Adipocyte (in vitro differentiated cells): ENCODE measurements around the gene PLXNA2.

Experiments
- DNase-seq: peaks from one replicate; pipeline ENCODE4 v3.0.0-alpha.2; 2015; ENCODE audit warnings: low read depth
- H3K27me3 ChIP-seq: replicated peaks from 2 replicates; pipeline ENCODE4 v1.7.0; 2013; ENCODE audit warnings: mild to moderate bottlenecking, low read length, moderate library complexity; ENCODE audit not compliant: control insufficient read depth, insufficient read depth
- H3K36me3 ChIP-seq: 2 replicates; pipeline ENCODE4 v1.7.0; 2013; ENCODE audit warnings: low read length, mild to moderate bottlenecking, moderate library complexity; ENCODE audit not compliant: control insufficient read depth, insufficient read depth, severe bottlenecking
- H3K4me1 ChIP-seq: 2 replicates; pipeline ENCODE4 v1.7.0; 2013; ENCODE audit warnings: mild to moderate bottlenecking, low read length, moderate library complexity; ENCODE audit not compliant: control insufficient read depth, insufficient read depth
- H3K4me3 ChIP-seq: 2 replicates; pipeline ENCODE4 v1.7.0; 2013; ENCODE audit warnings: mild to moderate bottlenecking, low read length, moderate library complexity
- H3K9ac ChIP-seq: 2 replicates; pipeline ENCODE4 v1.7.0; 2013; ENCODE audit warnings: mild to moderate bottlenecking, low read length, moderate library complexity
- H3K9me3 ChIP-seq: 2 replicates; pipeline ENCODE4 v1.7.0; 2013; ENCODE audit warnings: mild to moderate bottlenecking, low read length, moderate library complexity; ENCODE audit not compliant: control insufficient read depth

PLXNA2 gene

DNA sequence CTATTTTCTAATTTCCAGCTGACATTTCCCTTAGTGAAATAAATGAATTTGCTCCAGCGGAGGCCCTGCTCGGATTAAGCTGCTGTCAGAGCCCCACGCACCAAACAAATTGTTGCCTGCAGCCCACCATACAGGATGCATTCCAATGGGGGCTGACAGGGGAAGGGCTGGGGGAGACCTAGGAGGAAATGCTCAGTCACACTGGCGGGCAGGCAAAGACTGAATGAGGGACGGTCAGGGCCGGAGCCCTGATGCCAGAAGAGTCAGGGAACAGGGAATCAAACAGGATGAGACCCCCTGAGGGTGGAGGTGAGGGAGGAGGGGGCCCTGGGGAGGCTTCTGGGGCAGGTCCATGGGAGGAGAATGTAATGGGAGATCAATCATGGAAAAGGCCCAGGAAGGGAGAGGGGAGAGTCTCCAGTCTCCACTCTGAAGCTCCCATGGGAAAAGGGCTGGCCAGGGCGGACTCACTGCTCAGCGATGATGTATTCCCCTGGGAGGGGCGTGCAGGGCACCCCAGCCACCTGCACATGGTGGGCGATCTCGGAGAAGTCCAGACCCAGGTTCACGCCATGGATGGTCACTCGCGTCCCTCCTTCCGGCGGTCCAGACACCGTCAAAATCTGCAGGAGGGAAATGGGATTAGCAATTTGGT, 183.8 kb downstream of the PLXNA2 start:
- H3K4me3 ChIP-seq, result no peak overlapping the region
- H3K9me3 ChIP-seq, result no peaks in the 10 kb centered on the region
- H3K27me3 ChIP-seq, result no peaks in the 10 kb centered on the region
- DNase-seq, result no peak
- no peak overlapping the region for H3K9ac ChIP-seq
- H3K36me3 ChIP-seq, result no peaks in the 10 kb centered on the region
- H3K4me1 ChIP-seq, result peaks cover 15% of the 10 kb centered on the region

DNA sequence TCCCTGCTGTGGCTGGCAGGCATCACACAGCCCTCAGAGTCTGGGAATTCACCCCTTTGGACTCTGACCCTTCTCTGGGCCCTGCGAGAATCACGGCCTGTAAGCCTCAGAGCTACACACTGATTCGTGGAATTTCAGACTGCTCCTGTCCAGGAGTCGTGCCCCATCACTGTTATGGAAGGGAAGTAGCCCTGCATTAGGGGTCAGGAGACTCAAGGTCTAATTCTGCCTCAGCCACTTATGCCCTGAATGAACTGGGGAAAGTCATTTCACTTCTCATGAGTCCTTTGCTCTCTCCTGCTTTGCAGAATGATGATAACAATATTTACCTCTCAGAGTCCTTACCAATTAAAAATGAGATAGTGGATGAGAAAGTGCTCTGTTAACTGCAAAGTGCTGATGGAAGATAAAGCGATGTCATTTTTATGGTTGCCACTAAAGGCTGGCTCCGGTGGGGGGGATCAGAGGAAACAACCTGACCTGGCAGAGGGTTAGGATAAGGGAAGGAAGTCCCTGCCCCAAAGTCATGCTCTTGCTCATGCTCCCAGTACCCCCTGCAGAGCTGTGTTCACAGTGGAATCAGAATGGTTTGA, 184.7 kb downstream of the PLXNA2 start:
- no peak overlapping the region for H3K4me3 ChIP-seq
- no peak overlapping the region for H3K9ac ChIP-seq
- no peak for DNase-seq
- H3K27me3 ChIP-seq, result no peaks in the 10 kb centered on the region
- no peaks in the 10 kb centered on the region for H3K36me3 ChIP-seq
- no peaks in the 10 kb centered on the region for H3K9me3 ChIP-seq
- peaks cover 9% of the 10 kb centered on the region for H3K4me1 ChIP-seq

DNA sequence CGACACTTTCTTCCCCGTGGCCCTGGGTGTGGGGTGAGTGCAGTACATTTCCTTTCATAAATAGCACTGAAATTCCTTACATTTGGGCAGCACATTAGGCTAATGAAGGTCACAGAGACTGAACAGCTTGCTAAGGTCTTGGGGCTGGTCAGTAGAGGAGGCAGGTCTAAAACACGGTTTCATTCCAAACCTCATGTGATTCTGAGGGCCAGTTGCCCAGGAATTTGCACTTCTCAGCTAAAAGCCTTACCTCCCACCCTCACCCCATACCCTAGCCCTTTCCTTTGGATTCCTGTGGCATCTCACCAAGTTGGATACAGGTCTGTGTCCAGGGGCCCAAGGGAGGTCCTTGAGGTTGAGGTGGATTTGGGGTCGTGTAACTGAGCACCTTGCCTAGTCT, 185.4 kb downstream of the PLXNA2 start:
- Histone ChIP-seq H3K9me3 (no peaks in the 10 kb centered on the region), H3K36me3 (peaks cover 1% of the 10 kb centered on the region), H3K4me3 (no peak overlapping the region), H3K9ac (no peak overlapping the region), H3K27me3 (no peaks in the 10 kb centered on the region), H3K4me1 (peaks cover 9% of the 10 kb centered on the region)
- no peak for DNase-seq

DNA sequence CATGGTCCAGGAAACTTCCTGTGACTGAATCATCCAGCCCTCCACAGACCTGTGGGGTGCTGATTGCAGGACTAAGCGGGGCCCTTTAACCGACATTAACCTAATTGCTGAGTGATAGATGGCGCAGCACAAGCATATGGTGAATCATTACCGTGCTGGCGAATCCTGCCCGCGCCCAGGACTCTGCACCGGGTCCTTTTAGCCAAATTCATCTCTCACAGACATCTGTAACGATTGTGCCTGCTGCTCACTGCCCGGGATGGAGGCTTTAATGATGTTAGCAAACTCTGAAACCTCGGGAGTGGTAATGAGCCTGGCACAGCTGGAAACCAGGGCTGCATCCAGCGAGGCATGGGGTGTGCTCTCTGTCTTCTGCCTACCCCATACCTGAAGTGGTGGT, 185.9 kb downstream of the PLXNA2 start:
- Histone ChIP-seq H3K4me1 (peaks cover 9% of the 10 kb centered on the region), H3K9ac (no peak overlapping the region), H3K27me3 (no peaks in the 10 kb centered on the region), H3K4me3 (no peak overlapping the region), H3K9me3 (no peaks in the 10 kb centered on the region), H3K36me3 (peaks cover 4% of the 10 kb centered on the region)
- no peak for DNase-seq

DNA sequence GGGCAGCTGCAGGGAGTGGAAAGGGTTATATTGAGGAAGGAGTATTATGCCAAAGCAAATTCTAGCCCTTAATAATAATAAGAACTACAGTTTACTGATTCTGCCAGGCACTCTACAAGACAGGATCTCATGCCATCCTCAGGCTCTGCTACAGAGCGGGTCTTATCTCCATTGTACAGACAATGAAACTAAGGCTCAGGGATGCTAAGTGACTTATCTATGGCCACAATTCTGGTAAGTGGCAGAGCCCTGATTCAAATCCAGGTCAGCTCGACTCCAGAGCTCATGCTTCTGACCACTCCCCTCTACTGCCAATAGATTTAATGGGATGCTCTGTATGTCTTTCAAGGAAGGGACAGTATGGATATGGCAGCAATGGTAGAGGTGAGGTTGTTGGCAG, 187.1 kb downstream of the PLXNA2 start:
- Histone ChIP-seq H3K4me3 (no peak overlapping the region), H3K9me3 (no peaks in the 10 kb centered on the region), H3K9ac (no peak overlapping the region), H3K4me1 (peaks cover 8% of the 10 kb centered on the region), H3K36me3 (peaks cover 4% of the 10 kb centered on the region), H3K27me3 (no peaks in the 10 kb centered on the region)
- DNase-seq, result no peak

DNA sequence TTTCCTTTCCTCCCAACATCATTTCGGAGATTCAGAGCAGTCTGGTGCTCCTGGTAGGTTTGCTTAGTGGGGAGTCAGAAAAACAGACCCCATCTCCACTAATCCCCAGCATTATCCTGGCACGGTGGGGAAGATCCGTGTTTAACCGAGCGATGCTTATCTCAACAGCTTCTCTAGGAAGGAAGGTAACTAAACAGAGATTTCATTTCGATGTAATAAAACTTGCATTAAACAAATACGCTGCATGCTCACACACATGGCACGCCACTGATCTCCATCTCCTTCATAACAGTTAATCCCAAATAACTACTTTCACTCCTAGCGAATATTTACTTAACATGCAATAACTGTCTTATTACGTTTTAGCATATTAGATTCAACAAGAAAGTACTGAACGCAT, 188.6 kb downstream of the PLXNA2 start:
- H3K4me3 ChIP-seq, result no peak overlapping the region
- DNase-seq, result no peak
- H3K9me3 ChIP-seq, result no peaks in the 10 kb centered on the region
- no peak overlapping the region for H3K9ac ChIP-seq
- H3K36me3 ChIP-seq, result peaks cover 4% of the 10 kb centered on the region
- H3K4me1 ChIP-seq, result no peaks in the 10 kb centered on the region
- no peaks in the 10 kb centered on the region for H3K27me3 ChIP-seq

DNA sequence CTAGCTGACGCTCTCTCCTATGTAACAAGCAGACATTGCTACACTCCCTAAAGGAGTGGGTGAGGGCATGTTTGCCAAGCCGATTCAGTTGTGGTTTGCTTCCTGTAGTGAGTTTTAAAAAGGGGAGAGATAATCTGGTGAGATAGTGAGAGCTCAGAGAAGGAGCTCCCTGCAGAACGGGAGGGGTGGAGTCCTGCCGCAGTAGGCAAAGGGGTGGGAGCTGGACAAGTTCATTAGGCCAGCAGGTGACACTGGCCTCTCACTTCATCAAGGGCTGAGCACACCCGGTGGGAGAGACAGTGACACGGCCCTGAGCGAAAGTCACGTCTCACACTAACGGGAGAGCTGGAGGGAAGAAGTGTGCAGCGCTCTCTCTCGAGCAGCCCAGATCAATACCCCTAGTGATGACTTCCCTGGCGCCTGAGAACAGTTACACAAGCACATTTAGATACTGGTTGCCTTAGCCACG, 189.2 kb downstream of the PLXNA2 start:
- Histone ChIP-seq H3K4me3 (no peak overlapping the region), H3K9me3 (no peaks in the 10 kb centered on the region), H3K4me1 (no peaks in the 10 kb centered on the region), H3K9ac (no peak overlapping the region), H3K27me3 (no peaks in the 10 kb centered on the region), H3K36me3 (peaks cover 4% of the 10 kb centered on the region)
- no peak for DNase-seq

DNA sequence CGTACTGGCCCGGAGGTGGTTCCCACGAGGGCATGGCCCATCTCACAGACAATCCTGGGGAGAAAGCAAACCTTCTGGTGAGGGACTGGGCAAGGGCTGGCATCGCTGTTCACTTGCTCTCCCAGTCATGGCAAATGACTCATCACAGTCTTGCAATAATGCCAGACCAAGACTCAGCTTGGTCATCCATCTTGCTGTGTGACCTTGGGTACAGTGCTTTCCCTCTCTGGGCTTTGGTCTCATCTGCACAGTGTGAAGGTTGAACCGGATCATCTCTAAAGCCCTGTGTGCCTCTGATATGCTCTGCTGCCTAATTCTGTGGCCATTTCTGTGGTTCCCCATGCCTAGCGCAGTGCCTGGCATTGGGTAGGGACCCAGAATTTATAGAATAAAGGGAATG, 189.7 kb downstream of the PLXNA2 start:
- DNase-seq, result no peak
- H3K9me3 ChIP-seq, result no peaks in the 10 kb centered on the region
- no peaks in the 10 kb centered on the region for H3K27me3 ChIP-seq
- H3K9ac ChIP-seq, result no peak overlapping the region
- no peak overlapping the region for H3K4me3 ChIP-seq
- peaks cover 4% of the 10 kb centered on the region for H3K36me3 ChIP-seq
- no peaks in the 10 kb centered on the region for H3K4me1 ChIP-seq

DNA sequence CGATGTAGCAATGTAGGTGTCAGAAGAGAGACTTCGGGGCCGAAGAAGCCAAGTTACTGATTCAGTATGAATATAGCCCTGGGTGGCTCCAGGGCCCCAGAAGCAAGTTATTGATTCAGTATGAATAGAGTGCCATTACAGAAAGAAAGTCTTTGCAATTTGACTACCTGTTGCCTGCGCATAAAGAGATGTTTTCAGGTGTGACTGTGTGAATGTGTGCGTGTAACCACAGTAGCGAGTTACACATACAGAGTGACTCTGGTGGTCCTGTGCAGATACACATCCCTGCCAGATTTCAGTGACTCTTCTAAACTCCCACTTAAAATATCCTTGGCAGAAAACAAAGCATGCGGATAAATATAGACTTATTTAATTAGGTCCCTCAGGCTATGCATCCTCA, 190.5 kb downstream of the PLXNA2 start:
- Histone ChIP-seq H3K9me3 (no peaks in the 10 kb centered on the region), H3K36me3 (peaks cover 4% of the 10 kb centered on the region), H3K4me1 (no peaks in the 10 kb centered on the region), H3K27me3 (no peaks in the 10 kb centered on the region), H3K4me3 (no peak overlapping the region), H3K9ac (no peak overlapping the region)
- DNase-seq, result no peak

DNA sequence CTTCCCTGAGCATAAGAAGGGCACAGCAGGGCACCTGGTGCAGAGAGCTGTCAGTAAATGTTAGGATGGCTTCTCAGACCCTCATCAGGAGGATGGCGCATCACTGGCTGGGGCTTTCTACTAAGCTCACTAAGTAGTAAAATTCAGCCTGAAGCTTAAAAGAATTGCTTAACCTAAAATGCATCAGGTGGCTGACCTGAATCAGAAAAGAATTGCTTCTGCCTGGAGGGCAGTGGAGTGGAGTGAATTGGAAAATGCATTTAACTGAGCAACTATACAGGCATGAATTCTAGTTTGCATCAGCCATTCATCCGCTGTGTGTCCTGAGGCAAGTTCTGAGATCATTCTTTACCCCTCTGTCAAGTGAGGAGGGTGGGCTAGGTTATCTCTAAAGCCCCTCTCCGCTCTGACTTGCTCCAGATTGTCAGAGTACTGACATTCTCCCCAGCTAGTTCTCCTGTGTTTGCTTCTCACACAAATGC, 191.2 kb downstream of the PLXNA2 start:
- DNase-seq, result no peak
- Histone ChIP-seq H3K4me1 (peaks cover 6% of the 10 kb centered on the region), H3K4me3 (no peak overlapping the region), H3K9me3 (no peaks in the 10 kb centered on the region), H3K9ac (no peak overlapping the region), H3K36me3 (peaks cover 4% of the 10 kb centered on the region), H3K27me3 (no peaks in the 10 kb centered on the region)

DNA sequence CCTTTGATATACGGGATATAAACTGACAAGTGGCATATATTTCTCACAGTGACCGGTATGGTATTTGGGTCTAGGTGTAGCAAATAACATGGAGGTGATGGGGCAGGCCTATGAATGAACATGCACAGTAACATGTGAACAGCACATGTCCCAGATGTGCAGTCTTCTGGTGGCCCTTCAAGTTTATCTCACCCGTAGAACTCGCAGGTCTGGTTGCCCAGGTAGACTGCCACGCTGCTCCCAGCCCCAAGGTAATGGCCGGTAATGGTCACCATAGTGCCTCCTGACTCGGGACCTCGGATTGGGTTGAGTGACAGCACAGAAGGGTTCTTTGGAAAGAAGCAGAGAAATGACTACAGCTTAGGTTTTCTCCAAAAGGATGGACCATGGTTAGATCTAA, 192.0 kb downstream of the PLXNA2 start:
- H3K9me3 ChIP-seq, result no peaks in the 10 kb centered on the region
- H3K27me3 ChIP-seq, result no peaks in the 10 kb centered on the region
- no peak for DNase-seq
- H3K9ac ChIP-seq, result no peak overlapping the region
- H3K4me1 ChIP-seq, result peaks cover 14% of the 10 kb centered on the region
- no peak overlapping the region for H3K4me3 ChIP-seq
- H3K36me3 ChIP-seq, result peaks cover 4% of the 10 kb centered on the region

DNA sequence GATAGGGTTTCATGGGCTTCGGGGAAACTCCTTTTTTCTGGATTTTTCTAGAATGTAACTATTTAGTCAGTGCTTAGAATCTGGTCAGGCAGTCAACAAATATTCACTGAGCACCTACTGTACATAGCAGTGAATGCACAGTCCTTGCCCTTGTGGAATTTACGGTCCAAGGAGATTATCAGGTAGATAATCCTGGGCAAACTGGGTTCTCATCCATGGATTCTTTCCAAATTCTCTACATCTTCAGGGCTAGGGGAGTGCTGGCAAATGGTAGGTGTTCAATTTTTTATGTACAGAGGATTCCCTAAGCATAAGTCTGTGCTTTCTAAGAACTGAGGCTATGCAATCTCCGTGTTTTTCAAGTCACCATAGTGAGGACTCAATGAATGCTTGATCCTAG, 192.5 kb downstream of the PLXNA2 start:
- H3K9ac ChIP-seq, result no peak overlapping the region
- no peak overlapping the region for H3K4me3 ChIP-seq
- H3K4me1 ChIP-seq, result peaks cover 16% of the 10 kb centered on the region
- no peaks in the 10 kb centered on the region for H3K27me3 ChIP-seq
- H3K9me3 ChIP-seq, result no peaks in the 10 kb centered on the region
- no peak for DNase-seq
- peaks cover 4% of the 10 kb centered on the region for H3K36me3 ChIP-seq
